H9 (cell line): ENCODE measurements around the gene COL18A1. TPM values are rescaled to one million over a fixed set of nuclear protein-coding genes. Genes with fewer than 3 reads are reported as not detected.

Source experiments
- DNase-seq: peaks from one replicate; pipeline ENCODE4 v3.0.0-alpha.2; 2017
- H2AFZ ChIP-seq: one replicate; pipeline ENCODE4 v1.6.1; 2013; ENCODE audit warnings: mild to moderate bottlenecking, low read length, control low read depth, moderate library complexity
- H2AK5ac ChIP-seq: 2 replicates; pipeline ENCODE4 v1.6.1; 2013; ENCODE audit warnings: low read length, control low read depth, mixed read lengths; ENCODE audit not compliant: insufficient read length
- H2BK120ac ChIP-seq: one replicate; pipeline ENCODE4 v1.6.1; 2013; ENCODE audit warnings: low read depth, mild to moderate bottlenecking, low read length, control low read depth, inconsistent platforms; ENCODE audit not compliant: poor library complexity, severe bottlenecking
- H2BK12ac ChIP-seq: 2 replicates; pipeline ENCODE4 v1.6.1; 2013; ENCODE audit warnings: low read length, control low read depth, mixed read lengths, low read depth; ENCODE audit not compliant: insufficient read length
- H2BK15ac ChIP-seq: 2 replicates; pipeline ENCODE4 v1.6.1; 2013; ENCODE audit warnings: low read depth, low read length, control low read depth
- H2BK20ac ChIP-seq: one replicate; pipeline ENCODE4 v1.6.1; 2013; ENCODE audit warnings: low read depth, mild to moderate bottlenecking, low read length, control low read depth, inconsistent platforms; ENCODE audit not compliant: poor library complexity, severe bottlenecking
- H2BK5ac ChIP-seq: 2 replicates; pipeline ENCODE4 v1.6.1; 2013; ENCODE audit warnings: low read length, control low read depth, mixed read lengths; ENCODE audit not compliant: insufficient read length
- H3K14ac ChIP-seq: 2 replicates; pipeline ENCODE4 v1.6.1; 2013; ENCODE audit warnings: low read length, control low read depth; ENCODE audit not compliant: insufficient read depth
- H3K18ac ChIP-seq: 2 replicates; pipeline ENCODE4 v1.6.1; 2013; ENCODE audit warnings: low read depth, mild to moderate bottlenecking, mixed read lengths, low read length, control low read depth; ENCODE audit not compliant: insufficient read length
- H3K23ac ChIP-seq: 2 replicates; pipeline ENCODE4 v1.6.1; 2013; ENCODE audit warnings: low read length, control low read depth, mixed read lengths, low read depth; ENCODE audit not compliant: insufficient read length
- H3K23me2 ChIP-seq: 2 replicates; pipeline ENCODE4 v1.6.1; 2013; ENCODE audit warnings: low read depth, mild to moderate bottlenecking, mixed read lengths, low read length, control low read depth; ENCODE audit not compliant: insufficient read length, poor library complexity, severe bottlenecking
- H3K27ac ChIP-seq: 2 replicates; pipeline ENCODE4 v1.5.1; 2013; ENCODE audit warnings: low read length, control low read depth, mixed read lengths, low read depth; ENCODE audit not compliant: insufficient read length
- H3K27me3 ChIP-seq: 2 replicates; pipeline ENCODE4 v1.6.1; 2013; ENCODE audit warnings: low read length, control low read depth, inconsistent platforms; ENCODE audit not compliant: insufficient read depth
- H3K4ac ChIP-seq: 2 replicates; pipeline ENCODE4 v1.6.1; 2013; ENCODE audit warnings: low read depth, mild to moderate bottlenecking, control low read depth, inconsistent platforms, low read length, moderate library complexity
- H3K4me1 ChIP-seq: 2 replicates; pipeline ENCODE4 v1.6.1; 2013; ENCODE audit warnings: low read length, control low read depth, inconsistent platforms; ENCODE audit not compliant: insufficient read depth
- H3K4me2 ChIP-seq: 2 replicates; pipeline ENCODE4 v1.6.1; 2013; ENCODE audit warnings: low read length, control low read depth, mixed read lengths; ENCODE audit not compliant: insufficient read length, insufficient read depth
- H3K56ac ChIP-seq: 2 replicates; pipeline ENCODE4 v1.6.1; 2013; ENCODE audit warnings: low read depth, mild to moderate bottlenecking, mixed read lengths, low read length, control low read depth; ENCODE audit not compliant: insufficient read length
- H3K79me1 ChIP-seq: 2 replicates; pipeline ENCODE4 v1.6.1; 2013; ENCODE audit warnings: low read depth, mild to moderate bottlenecking, moderate library complexity, low read length, control low read depth, inconsistent platforms; ENCODE audit not compliant: insufficient read depth, poor library complexity, severe bottlenecking
- H3K79me2 ChIP-seq: 2 replicates; pipeline ENCODE4 v1.6.1; 2013; ENCODE audit warnings: low read length, control low read depth, inconsistent platforms; ENCODE audit not compliant: insufficient read depth
- H3K9ac ChIP-seq: 2 replicates; pipeline ENCODE4 v1.6.1; 2013; ENCODE audit warnings: low read length, control low read depth, mixed read lengths; ENCODE audit not compliant: insufficient read length; ENCODE audit errors: extremely low read depth
- H3K9me3 ChIP-seq: one replicate; pipeline ENCODE4 v1.6.1; 2013; ENCODE audit warnings: low read depth, low read length, inconsistent platforms; ENCODE audit not compliant: control insufficient read depth
- H3T11ph ChIP-seq: one replicate; pipeline ENCODE4 v1.6.1; 2013; ENCODE audit warnings: mild to moderate bottlenecking, low read length, control low read depth, inconsistent platforms
- H4K20me1 ChIP-seq: one replicate; pipeline ENCODE4 v1.6.1; 2013; ENCODE audit not compliant: control insufficient read depth, insufficient read length, insufficient read depth
- H4K5ac ChIP-seq: 2 replicates; pipeline ENCODE4 v1.6.1; 2013; ENCODE audit warnings: low read depth, mild to moderate bottlenecking, mixed read lengths, low read length, control low read depth; ENCODE audit not compliant: insufficient read length
- H4K8ac ChIP-seq: replicated peaks from 2 replicates; pipeline ENCODE4 v1.6.1; 2013; ENCODE audit warnings: low read length, control low read depth, mixed read lengths, low read depth; ENCODE audit not compliant: insufficient read length
- H4K91ac ChIP-seq: 2 replicates; pipeline ENCODE4 v1.6.1; 2013; ENCODE audit warnings: low read depth, mild to moderate bottlenecking, moderate library complexity, mixed read lengths, low read length, control low read depth; ENCODE audit not compliant: insufficient read length
- H3K27ac Mint-ChIP-seq, 3 experiments: 2 replicates in 2 of 3; 3 replicates in 1 of 3; pipeline ENCODE4 v1.8.0; 2020 to 2021; ENCODE audit warnings: mixed read lengths in 3 of 3, mild to moderate bottlenecking in 1 of 3, moderate library complexity in 1 of 3
- H3K27me3 Mint-ChIP-seq: 2 replicates; pipeline ENCODE4 v1.8.0; 2021; ENCODE audit warnings: low read depth, mild to moderate bottlenecking, moderate library complexity, mixed read lengths
- H3K36me3 Mint-ChIP-seq, 3 experiments: 2 replicates in 2 of 3; 3 replicates in 1 of 3; pipeline ENCODE4 v1.8.0; 2020 to 2021; ENCODE audit warnings: low read depth in 3 of 3, mixed read lengths in 3 of 3; ENCODE audit not compliant: insufficient read depth in 1 of 3
- H3K4me1 Mint-ChIP-seq, 2 experiments: 2 replicates each; pipeline ENCODE4 v1.8.0; 2020; ENCODE audit warnings: mixed read lengths in 2 of 2
- H3K4me3 Mint-ChIP-seq, 2 experiments: 2 replicates in 1 of 2; 3 replicates in 1 of 2; pipeline ENCODE4 v1.8.0; 2020 to 2021; ENCODE audit warnings: mild to moderate bottlenecking in 2 of 2, mixed read lengths in 2 of 2, moderate library complexity in 1 of 2
- H3K9me3 Mint-ChIP-seq, 2 experiments: 2 replicates in 1 of 2; 3 replicates in 1 of 2; pipeline ENCODE4 v1.8.0; 2020; ENCODE audit warnings: mild to moderate bottlenecking in 2 of 2, mixed read lengths in 2 of 2, moderate library complexity in 1 of 2
- CTCF ChIP-seq: fragments of 200-600 bp; sonication (generic); conservative IDR thresholded peaks from 3 replicates; pipeline ENCODE4 v1.8.0; 2021; ENCODE audit warnings: antibody characterized with exemption, mild to moderate bottlenecking
- WGBS: extraction: QIAGEN DNeasy Blood & Tissue Kit; methylation state at CpG from one replicate; pipeline ENCODE4 v1.1.7; 2013; ENCODE audit warnings: missing lambda C conversion rate, low lambda C conversion rate, mixed read lengths; ENCODE audit not compliant: insufficient read length; ENCODE audit errors: extremely low coverage; 5-methylcytosine and 5-hydroxymethylcytosine counted together
- total RNA-seq: library from RNA; stranded (reverse); gene quantifications from 2 replicates; pipeline ENCODE4 v1.2.1, GENCODE V29; 2021

Gene COL18A1
- total RNA-seq, 1 experiment from 2014 or later = 232 TPM

GRCh38 chr21:45390121-45390751 lies 14.7 kb upstream of the COL18A1 start:
- H2BK15ac ChIP-seq = no peak overlapping the region
- no peak overlapping the region for H2BK120ac ChIP-seq
- H3K9me3 Mint-ChIP-seq = no peaks in the 10 kb centered on the region

More at GRCh38 chr21:45390121-45390751, 14.7 kb upstream of the COL18A1 start:
- H3K14ac ChIP-seq = no peak overlapping the region; the same call in 1 of the 2 replicates
- no peaks in the 10 kb centered on the region for H3K23me2 ChIP-seq
- H3K4ac ChIP-seq = no peak overlapping the region
- peaks cover 4% of the 10 kb centered on the region in 2 experiments; a peak in 1 of 4 replicates for H3K4me1 Mint-ChIP-seq
- no peak overlapping the region for H4K91ac ChIP-seq
- H3K79me1 ChIP-seq = no peaks in the 10 kb centered on the region
- no peak overlapping the region for H3K4me3 Mint-ChIP-seq
- no peak overlapping the region for H2BK12ac ChIP-seq
- no peak overlapping the region for H2BK5ac ChIP-seq
- no peak for TF ChIP-seq CTCF
- no peak overlapping the region for H4K8ac ChIP-seq
- no peak for DNase-seq
- no peak overlapping the region for H3K23ac ChIP-seq
- no CpG with 5 or more reads among the region's 28 CpGs for WGBS
- H3K27ac Mint-ChIP-seq = no peak overlapping the region
- H3K36me3 Mint-ChIP-seq = no peaks in the 10 kb centered on the region
- no peaks in the 10 kb centered on the region for H3K9me3 ChIP-seq
- no peak overlapping the region for H2AFZ ChIP-seq
- no peaks in the 10 kb centered on the region for H4K20me1 ChIP-seq
- H3K9ac ChIP-seq = no peak overlapping the region
- H3K27me3 Mint-ChIP-seq = peaks cover 19% of the 10 kb centered on the region
- H3K18ac ChIP-seq = no peak overlapping the region
- no peak overlapping the region for H3K56ac ChIP-seq
- no peak overlapping the region for H3K4me2 ChIP-seq
- H3K4me1 ChIP-seq = no peaks in the 10 kb centered on the region
- H4K5ac ChIP-seq = no peak overlapping the region
- H3K27ac ChIP-seq = no peak overlapping the region
- no peaks in the 10 kb centered on the region for H3K27me3 ChIP-seq
- no peaks in the 10 kb centered on the region for H3K79me2 ChIP-seq
- no peak overlapping the region for H2AK5ac ChIP-seq
- no peak overlapping the region for H2BK20ac ChIP-seq
- no peak overlapping the region for H3T11ph ChIP-seq
